ENCODE results near the gene CCDC92B.
"Not testable (repeated sequence)": the region's sequence is repeated elsewhere in the genome, so short reads cannot be mapped to it uniquely, and the experiment has no call there.

The CCDC92B gene

DNA sequence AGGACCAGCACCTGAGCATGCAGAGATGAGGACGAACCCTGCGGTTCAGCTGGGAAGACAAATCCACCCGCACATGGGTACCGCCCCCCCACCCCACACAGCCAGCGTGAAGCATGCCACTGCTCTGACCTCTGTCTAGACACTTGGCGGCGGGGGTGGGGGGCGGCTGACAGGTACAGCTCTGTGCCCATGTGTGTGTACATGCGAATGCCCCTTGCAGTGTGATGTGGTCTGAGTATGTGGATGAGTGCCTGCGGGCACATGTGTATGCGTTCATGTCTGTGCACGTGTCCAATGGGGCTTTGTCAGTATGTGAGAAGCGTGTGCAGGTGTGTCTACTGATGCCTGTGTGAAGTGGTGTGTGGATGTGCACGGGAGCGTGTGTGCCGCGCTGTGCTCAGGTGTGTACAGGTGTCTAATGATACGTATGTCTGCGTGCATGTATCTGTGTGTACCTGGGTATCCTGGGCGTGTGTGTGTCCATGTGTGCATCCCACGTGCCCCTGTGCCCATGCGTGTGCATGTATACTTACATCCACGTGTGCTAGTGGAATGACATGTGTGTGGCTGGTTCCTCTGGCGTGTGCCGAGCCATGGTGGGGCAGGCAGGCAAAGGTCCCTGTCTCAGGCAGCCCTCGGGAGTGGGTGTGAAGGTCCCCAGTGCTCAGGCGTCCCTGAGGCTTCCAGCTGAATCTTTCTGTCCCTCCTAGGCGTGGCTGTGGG, 46.1 kb upstream of the CCDC92B start:
- ChIA-PET CTCF (interaction anchor here (0.9 kb wide), 1 partner anchor 9 kb away, joined by 4 read pairs; no protein-coding TSS in a partner anchor), POLR2A (no interaction called here)
- no peak for DNase-seq (ENCODE audit: low read depth, low spot score)
- H3K4me3 ChIP-seq (ENCODE audit: low read depth, low read length), result no peak overlapping the region
- no peak for TF ChIP-seq CTCF (IDR thresholded peaks at IDR 0.05; ENCODE audit: insufficient read depth, low read length, missing control alignments)

DNA sequence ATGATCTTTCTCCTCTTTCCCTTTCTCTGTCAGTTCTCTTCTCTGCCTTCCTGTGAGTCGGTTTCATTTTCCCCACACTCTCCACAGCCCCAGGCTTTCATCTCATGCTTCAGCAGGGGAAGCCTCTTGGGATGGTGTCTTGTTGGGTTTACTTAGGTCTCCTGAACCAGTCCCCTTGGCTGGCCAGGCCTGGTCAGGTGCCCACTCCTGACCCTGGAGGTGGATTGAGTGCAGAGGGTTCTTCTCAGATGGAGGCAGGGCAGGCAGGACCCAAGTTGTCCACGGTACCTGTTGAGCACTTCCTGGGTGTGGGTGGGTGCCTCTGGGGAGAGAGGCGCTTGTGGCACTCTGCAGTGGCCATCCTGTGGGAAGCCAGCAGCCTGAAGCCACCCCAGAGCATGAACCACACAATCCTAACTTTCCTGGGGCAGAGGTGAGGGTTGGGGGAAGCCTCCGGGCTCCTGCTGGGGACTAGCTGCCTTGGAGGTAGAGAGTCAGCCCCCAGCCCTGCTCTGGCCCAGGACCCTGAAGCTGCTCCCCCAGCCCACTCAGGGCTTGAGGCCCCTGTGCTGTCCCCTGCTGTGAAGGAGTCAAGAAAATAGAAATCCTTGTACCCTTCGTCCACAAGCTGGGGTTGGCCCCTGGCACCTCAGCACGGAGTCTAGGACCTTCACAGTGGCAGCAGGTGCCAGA, 44.8 kb upstream of the CCDC92B start:
- TF ChIP-seq CTCF (IDR thresholded peaks at IDR 0.05; ENCODE audit: insufficient read depth, low read length, missing control alignments), result no peak
- no peak overlapping the region for H3K4me3 ChIP-seq (ENCODE audit: low read depth, low read length)
- no peak for DNase-seq (ENCODE audit: low read depth, low spot score)
- CTCF ChIA-PET, result no interaction called here
- POLR2A ChIA-PET, result no interaction called here

DNA sequence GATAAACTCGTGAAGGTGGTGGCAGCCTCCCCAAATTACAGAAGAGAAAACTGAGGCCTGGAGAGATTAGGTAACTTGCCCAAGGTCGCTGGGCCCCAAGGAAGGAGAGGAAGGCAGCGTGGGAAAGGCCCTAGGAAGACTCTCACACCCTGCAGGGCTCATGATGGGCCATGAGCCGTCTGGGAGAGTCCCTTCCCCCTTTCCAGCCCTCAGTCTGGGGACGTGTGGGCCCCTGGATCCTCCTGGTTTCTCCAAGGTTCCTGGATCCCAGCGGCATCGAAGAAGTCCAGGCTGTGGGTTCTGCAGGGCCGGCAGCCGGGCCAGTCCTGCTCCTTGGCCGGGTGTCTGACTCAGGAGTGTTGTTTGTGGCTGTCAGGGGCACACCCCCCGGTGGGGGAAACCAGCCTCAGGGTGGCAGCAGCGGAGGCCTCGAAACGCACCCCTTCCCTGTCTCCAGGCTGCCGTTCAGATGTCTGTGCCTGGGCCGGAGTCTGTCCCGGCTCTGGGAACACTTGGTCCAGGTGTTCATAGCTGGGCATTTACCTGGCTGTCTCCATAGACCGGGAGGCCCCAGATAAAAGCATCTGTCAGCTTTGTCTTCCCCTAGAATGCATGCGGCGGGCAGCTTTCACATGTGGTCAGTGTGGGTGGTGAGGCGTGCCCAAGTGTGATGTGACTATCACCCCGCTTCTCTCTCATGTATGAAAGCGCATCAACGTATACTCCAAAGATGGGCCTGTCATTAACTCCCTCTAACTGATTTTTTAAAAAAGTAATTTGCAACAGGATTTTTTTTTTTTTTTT, 43.1 kb upstream of the CCDC92B start:
- POLR2A ChIA-PET, result no interaction called here
- H3K4me3 ChIP-seq (ENCODE audit: low read depth, low read length), result no peak overlapping the region
- no peak for DNase-seq (ENCODE audit: low read depth, low spot score)
- TF ChIP-seq CTCF (IDR thresholded peaks at IDR 0.05; ENCODE audit: insufficient read depth, low read length, missing control alignments), result no peak
- CTCF ChIA-PET, result no interaction called here

DNA sequence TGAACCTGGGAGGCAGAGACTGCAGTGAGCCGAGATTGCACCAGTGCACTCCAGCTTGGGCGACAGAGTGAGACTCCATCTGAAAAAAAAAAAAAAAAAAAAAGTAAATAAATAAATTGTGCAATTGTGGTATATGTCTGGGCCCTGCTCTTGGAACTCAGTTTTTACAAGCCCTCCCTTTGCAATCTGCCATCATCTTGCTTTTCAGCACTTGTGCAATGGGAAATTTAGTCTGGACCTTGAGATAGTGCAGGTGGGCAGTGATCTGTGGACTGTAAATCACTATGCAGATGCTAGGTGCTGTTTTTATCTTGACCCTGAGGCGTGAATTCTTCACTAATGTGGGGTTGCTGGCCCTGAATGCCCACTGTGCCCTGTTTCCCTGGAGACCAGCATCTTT, 40.2 kb upstream of the CCDC92B start:
- no peak for TF ChIP-seq CTCF (IDR thresholded peaks at IDR 0.05; ENCODE audit: insufficient read depth, low read length, missing control alignments)
- CTCF ChIA-PET, result no interaction called here
- H3K4me3 ChIP-seq (ENCODE audit: low read depth, low read length), result no peak overlapping the region
- no peak for DNase-seq (ENCODE audit: low read depth, low spot score)
- POLR2A ChIA-PET, result no interaction called here

DNA sequence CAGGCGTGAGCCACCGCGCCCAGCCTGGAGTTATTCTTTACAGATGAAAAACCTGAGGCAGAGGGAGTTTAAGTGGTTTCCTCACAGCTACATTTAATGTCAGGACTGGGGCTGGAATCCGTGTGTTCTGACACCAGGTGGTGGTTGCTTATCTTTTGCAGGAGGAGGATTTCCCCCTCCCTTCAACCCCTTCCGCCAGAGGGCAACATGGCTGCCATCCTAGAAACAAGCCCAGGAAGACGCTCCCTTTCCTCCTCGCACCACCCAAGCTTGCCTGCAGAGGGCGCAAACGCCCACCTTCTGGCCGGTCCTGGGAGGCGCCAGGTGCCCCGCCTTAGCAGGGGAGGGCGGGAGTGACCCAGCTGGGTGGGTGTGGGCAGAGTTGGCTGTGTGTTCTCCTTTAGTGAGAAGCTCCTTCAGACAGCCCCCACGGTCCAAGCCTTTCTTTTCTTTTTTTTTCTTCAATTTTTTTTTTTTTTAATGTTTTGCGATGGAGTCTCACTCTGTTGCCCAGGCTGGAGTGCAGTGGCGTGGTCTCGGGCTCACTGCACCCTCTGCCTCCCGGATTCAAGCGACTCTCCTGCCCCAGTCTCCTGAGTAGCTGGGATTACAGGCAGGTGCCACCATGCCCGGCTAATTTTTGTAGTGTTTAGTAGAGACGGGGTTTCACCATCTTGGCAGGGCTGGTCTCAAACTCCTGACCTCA, 36.9 kb upstream of the CCDC92B start:
- ChIA-PET POLR2A (no interaction called here), CTCF (interaction anchor here (0.6 to 1.6 kb wide), 6 partner anchors 10 to 348 kb away, joined by 3 to 6 read pairs (median 4); partner anchors contain the start of gene RAP1GAP2)
- TF ChIP-seq CTCF (IDR thresholded peaks at IDR 0.05; ENCODE audit: insufficient read depth, low read length, missing control alignments), result peak; percentile 89
- DNase-seq (ENCODE audit: low read depth, low spot score), result no peak
- H3K4me3 ChIP-seq (ENCODE audit: low read depth, low read length), result no peak overlapping the region

- DNase-seq (ENCODE audit: low read depth, low spot score); H3K4me3 ChIP-seq (ENCODE audit: low read depth, low read length); POLR2A ChIA-PET: not testable (repeated sequence)
- CTCF ChIA-PET, result interaction anchor here (1.0 to 1.6 kb wide), 2 partner anchors 11 to 15 kb away, joined by 4 to 6 read pairs; partner anchors contain the start of gene RAP1GAP2
Observed at GRCh38 chr17:2785376-2785775, 35.9 kb upstream of the CCDC92B start.

Data from AG04449 (cell line).